Activated T-cell treated with anti-CD3 and anti-CD28 coated beads for 24 hours (primary cell): ENCODE data around the gene CELA2B.

Experiments used
- DNase-seq: peaks from one replicate; pipeline ENCODE4 v3.0.0-alpha.2; 2020; ENCODE audit warnings: low read depth

CELA2B gene

DNA sequence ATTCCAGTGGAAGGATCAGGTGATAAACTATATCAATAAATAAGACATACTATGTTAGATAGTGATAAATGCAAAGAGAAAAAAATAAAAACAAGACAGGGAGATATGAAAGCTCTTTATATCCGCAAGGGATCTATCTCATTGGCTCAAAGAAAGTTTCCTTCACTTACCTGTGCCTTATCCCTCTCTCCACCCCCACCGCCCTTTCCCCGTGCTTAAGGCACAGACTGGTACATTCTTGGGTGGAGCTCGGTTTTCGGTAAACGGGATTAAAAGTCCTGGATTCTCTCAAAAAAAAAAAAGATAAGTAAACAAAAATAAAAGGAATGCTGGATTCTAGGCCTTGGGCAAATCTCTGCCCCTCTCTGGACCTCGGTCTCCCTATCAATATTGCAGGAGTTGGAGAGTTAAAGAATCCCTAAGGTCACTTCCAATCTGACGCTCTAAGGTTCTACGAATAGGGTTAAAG lies 50.2 kb downstream of the CELA2B start:
- DNase-seq = no peak

DNA sequence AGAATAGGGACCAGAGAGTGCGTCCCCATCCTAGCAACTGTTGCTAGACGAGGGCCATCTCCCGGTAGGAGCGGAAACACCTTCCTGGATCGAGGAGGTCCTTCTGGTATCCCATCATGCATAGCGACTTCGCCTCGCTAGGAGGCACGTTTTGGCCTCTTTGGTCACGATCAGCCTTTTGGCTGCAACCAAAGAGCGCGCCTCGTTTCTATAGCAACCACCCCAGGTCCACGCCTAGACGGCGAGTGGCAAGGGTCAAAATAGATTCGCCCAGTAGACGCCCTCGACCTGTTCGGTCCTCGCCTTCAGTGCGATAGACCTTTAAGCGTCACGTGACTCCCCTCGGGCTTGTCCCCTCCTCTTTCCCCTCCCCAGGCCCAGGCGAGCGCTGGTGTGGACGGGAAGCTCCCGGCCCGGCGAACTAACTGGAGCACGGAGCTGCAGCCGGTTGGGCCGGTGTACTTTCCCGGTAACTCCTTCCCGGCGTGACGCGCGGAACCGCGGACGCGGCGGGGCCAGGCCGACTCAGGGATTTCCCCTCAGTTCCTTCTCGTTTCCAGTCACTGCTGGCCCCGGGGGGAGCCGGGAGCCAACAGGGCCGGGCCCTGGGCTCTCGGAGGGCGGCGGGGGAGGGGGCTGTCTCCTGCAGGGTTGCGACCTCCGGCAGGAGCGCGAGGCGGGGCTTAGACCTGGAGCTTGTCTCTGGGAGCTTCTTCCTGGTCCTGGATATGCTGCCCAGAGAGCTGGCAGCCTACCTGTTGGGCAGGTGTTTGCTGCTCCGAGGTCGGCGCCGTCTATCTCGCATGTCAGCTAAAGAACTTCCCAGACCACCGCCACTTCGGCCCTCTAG lies 50.8 kb downstream of the CELA2B start, which contains the start of gene DNAJC16:
Gene DNAJC16, plus strand, starts transcription at position 359 of the 850 bp plus-strand sequence. CDS start 2,258 bp downstream, outside the sequence.
- peak; percentile 96 for DNase-seq

DNA sequence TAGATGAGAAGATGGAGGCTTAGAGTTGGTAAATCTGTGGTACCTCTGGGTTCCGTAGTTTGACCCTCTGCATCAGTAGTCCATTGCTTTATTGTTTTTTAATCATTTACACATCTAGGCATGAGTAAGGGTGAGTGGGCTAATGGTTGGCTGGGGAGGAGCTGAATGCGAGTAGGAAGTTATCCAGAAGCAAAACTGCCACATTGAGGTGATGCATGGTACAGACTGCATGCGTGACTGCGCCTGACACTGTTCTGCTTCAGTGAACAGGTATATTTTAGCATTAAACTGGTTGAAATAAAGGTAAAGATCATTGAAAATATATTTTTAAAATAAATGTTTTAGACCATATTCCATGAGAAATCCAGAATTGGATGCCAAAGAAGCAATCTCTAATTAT lies 55.1 kb downstream of the CELA2B start:
- DNase-seq = no peak

DNA sequence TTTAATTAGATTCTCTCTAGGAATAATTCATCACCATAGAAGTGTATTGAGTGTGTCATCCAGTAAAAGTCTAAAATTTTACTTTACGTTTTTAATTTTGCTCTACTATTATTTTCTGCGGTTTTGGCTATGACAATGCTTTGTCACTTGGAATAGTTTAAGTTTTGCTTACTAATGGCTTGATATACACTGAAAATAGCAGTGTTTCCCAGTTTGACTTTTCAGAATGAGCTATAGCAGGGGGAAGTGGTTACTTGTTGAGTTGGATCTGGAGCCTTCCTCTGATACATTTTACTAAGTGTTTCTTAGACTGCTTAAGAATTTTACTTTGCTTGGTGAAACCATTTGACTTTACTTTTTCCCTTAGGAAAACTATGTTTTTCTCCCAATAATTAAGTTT lies 55.8 kb downstream of the CELA2B start:
- no peak for DNase-seq

DNA sequence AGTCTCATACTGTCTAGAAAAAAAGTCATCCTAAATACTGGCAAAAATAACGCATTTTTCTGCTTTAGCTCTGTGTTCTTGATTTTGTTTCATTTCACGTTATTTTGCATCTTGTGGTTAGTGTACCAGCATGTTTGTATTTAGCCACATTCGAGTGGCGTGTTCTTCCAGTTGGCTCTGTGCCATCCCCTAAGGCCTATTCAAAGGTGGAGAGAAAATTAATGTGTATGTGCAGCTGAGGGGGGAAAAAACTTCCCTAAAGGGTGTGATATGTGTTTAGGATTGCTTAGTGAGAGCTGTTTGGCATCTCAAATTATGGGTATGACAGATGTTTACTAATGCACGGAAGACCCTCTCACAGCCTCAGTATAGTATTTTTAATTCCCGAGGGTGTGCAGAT lies 62.9 kb downstream of the CELA2B start:
- DNase-seq = no peak

DNA sequence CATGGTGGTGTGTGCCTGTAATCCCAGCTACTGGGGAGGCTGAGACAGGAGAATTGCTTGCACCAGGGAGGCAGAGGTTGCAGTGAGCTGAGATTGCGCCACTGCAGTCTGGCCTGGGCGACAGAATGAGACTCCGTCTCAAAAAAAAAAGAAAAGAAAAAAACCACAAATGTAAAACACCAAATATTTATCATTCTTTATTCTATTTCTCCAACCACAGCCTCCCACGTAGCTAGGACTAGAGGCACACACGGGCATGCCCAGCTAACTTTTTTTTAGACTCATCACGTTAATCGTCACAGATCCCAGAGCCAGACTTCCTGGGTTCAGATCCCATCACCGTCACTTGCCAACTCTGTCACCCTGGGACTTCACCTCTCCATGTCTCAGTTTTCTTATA lies 64.3 kb downstream of the CELA2B start:
- DNase-seq = no peak
